ENCODE results near the gene GLA.

DNA sequence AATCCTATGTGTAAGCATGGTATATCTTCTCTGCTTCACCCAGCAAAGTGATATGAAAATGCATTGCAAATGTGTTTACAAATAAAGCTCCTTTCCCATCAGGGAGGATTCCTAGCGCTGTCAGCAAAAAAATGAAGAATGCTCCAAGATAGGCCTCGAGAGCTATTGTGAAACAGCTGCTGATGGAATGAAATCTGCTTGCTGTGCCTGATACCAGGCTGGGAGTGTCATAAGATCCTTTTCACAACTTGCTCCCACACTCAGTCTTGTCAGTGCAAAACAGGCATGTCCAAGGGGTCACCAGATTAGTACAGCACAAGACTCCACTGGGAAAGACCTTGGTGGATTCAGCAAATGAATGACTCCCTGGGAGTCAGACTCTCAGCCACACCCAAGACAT lies 34.4 kb upstream of the GLA start:
- TF ChIP-seq, protein P1, sequence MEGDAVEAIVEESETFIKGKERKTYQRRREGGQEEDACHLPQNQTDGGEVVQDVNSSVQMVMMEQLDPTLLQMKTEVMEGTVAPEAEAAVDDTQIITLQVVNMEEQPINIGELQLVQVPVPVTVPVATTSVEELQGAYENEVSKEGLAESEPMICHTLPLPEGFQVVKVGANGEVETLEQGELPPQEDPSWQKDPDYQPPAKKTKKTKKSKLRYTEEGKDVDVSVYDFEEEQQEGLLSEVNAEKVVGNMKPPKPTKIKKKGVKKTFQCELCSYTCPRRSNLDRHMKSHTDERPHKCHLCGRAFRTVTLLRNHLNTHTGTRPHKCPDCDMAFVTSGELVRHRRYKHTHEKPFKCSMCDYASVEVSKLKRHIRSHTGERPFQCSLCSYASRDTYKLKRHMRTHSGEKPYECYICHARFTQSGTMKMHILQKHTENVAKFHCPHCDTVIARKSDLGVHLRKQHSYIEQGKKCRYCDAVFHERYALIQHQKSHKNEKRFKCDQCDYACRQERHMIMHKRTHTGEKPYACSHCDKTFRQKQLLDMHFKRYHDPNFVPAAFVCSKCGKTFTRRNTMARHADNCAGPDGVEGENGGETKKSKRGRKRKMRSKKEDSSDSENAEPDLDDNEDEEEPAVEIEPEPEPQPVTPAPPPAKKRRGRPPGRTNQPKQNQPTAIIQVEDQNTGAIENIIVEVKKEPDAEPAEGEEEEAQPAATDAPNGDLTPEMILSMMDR (IDR thresholded peaks at IDR 0.05; ENCODE audit: low read depth, low read length, poor library complexity, severe bottlenecking): no peak
- no peak for TF ChIP-seq EZH2phosphoT487 (IDR thresholded peaks at IDR 0.05; ENCODE audit: borderline replicate concordance, low read length)
